ENCODE data around the gene ERO1A.

- no peak for TF ChIP-seq EZH2 (IDR thresholded peaks at IDR 0.05; ENCODE audit: low read length, missing control alignments)
- TF ChIP-seq CTCF (conservative IDR thresholded peaks at IDR 0.05 in 1 of 2, IDR thresholded peaks at IDR 0.05 in 1 of 2; ENCODE audit: low read depth in 1 of 2, low read length in 2 of 2): no peak
Measured at GRCh38 chr14:52599974-52600373, 95.4 kb downstream of the ERO1A start.
